ENCODE results near the gene SLC25A11.

SLC25A11 gene, protein sequence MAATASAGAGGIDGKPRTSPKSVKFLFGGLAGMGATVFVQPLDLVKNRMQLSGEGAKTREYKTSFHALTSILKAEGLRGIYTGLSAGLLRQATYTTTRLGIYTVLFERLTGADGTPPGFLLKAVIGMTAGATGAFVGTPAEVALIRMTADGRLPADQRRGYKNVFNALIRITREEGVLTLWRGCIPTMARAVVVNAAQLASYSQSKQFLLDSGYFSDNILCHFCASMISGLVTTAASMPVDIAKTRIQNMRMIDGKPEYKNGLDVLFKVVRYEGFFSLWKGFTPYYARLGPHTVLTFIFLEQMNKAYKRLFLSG

DNA sequence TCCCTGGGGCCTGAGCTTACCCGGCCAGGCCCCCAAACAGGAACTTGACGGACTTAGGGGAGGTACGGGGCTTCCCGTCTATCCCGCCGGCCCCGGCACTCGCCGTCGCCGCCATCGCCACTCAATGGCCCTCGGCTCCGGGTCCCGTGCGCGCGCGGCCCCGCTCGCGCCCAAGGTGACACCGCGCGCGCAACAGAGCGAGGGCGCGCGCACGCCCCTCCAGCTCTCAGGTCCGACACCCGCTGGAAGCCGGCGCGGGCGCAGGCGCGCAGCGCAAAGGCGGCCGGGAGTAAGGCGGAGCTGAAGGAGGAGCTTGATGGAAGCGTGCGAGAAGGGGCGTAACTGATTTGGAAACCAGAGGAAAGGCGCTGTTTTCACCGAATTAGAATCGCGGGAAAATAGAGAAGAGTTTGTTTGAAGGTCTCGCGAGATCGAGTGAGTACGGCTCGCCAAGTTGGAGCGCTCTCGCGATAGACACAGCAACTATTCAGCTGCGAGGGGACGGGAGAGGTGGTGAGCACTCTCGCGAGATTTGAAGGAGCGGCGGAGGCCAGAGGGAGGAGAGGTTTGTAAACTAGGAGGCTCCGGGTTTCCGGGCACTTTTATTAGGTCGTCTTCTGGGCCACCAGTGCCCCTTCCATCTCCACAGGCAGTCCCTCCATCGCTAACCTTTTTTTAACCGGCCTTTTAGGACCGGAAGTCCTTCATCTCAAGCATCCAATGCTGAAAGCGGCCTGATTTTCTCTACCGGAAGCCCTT lies at the start of gene SLC25A11, which contains the start of gene RNF167:
Gene SLC25A11, minus strand, starts transcription at position 251 of the 759 bp plus-strand sequence. Its CDS starts 136 bp downstream, at position 115.
Gene RNF167, plus strand, starts transcription at position 473 of the 759 bp plus-strand sequence. CDS start 642 bp downstream, outside the sequence.
- peak; percentile 99 for DNase-seq (ENCODE audit: low read depth, low spot score)

DNA sequence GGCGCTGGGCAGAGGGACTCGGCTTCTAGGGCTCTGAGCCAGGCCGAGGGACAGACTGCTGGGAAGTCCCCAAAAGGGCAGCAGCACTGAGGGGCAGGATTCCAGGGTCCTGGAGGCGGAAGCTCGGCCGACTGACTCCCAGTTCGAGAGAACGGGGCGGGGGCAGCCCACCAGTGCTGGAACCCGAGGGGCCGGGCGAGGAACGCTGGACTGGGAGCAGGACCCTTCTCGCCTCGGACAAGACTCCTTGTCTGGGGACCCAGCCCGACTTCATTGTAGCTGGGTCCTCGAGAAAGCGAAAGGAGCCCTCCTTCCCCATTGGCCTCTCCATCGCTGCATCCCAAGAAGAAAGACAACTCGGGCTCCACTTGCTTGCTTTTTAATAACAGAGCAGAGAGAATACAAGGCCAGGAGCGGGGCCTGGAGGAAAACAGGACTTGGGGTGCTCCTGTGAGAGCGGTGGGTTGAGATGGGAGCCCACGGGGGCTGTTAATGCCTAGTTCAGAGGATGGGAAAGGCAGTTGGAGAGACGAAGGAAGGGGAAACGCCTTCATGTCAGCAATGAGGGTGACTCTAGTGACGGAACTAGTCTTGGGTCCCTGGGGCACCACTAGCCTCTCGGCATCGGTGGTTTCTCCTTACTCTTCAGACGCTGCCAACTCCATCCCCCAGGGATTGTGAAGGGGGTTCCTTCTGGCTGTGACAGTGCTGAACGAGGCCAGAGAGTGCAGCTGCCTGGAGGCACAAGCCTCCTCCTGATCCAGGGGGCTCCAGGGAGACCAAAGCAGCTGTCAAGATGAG lies 48.1 kb upstream of the SLC25A11 start:
- peak; percentile 21 for DNase-seq (ENCODE audit: low read depth, low spot score)

DNA sequence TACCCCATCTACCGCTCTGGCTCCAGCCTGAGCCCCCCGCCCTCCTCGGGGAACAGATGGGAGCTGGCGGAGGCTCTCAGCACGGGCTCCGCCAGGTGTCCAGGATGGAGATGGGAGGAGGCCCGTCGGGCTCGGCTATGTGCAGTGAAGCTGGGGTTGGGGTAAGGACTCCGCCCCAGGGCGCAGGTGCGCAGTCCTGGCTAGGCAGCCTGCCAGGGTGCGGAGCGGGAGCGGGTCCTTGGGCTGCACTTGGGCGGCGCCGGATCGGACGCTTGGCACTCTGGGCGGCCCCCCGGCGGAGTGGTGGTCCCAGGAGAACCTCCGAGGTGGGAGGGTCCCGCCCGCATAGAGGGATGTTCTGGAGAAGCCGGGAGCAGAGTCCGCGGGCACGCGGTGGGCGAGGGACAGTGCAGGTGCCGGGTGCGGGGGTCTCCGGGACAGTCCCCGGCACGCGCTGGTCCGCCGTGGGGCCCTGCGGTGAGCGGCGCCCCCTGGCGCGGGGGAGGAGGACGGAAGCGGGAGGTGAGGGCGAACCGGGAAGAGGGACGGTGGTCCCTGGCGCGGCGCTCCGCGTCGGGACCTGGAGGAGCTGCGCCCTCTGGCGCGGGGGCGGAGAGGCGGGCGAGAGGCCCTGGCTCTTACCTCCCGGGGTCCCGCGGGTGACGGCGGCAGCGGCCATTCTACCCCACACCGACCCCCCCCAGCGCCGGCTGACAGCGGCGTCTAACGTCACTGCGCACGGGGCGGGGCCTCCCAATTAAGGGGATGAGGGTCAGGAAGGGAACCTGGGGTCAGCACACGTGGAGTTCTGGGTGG lies 47.3 kb upstream of the SLC25A11 start, which contains the start of gene CAMTA2:
Gene CAMTA2, minus strand, starts transcription at position 725 of the 816 bp plus-strand sequence. CDS start 1,453 bp downstream, outside the sequence.
- DNase-seq (ENCODE audit: low read depth, low spot score) = peak; percentile 87

DNA sequence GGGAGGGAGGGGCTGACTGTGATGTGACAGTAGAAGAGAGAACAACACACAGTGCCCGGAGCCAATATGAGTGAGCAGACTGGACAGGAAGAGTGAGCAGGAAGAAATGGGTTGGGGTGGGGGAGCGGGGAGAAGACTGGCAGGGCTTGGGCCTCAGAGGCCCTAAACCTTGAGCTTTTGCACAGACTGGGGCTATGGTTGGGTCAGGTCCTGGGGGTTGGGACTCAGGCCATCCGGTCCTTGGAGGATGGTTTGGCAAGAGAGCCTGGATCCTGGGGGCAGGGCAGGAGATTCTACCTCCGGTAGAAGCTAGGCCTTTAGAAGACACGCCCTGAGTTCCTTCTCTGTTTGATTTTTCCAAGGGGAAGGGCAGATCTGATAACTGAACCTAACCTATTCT lies 46.6 kb upstream of the SLC25A11 start:
- DNase-seq (ENCODE audit: low read depth, low spot score) = no peak

DNA sequence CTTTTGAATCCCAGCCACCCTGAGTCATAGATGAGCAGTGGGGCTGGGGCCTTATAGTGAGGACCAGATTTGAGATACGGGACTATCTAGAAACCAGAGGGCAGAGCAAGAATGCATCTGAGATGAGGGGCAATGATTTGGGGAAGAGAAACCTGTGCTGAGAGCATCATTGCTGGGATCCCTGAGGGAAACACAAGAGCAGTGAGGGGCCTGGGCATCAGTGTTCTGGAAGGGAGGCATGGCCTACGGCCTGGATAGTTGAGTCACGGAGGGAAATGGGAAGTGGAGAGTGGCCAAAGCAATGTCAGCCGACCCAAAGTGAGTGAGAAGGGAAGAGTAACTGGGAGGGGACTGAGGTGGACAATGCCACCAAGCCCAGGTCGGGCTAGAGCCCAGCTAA lies 42.5 kb upstream of the SLC25A11 start:
- DNase-seq (ENCODE audit: low read depth, low spot score) = no peak

DNA sequence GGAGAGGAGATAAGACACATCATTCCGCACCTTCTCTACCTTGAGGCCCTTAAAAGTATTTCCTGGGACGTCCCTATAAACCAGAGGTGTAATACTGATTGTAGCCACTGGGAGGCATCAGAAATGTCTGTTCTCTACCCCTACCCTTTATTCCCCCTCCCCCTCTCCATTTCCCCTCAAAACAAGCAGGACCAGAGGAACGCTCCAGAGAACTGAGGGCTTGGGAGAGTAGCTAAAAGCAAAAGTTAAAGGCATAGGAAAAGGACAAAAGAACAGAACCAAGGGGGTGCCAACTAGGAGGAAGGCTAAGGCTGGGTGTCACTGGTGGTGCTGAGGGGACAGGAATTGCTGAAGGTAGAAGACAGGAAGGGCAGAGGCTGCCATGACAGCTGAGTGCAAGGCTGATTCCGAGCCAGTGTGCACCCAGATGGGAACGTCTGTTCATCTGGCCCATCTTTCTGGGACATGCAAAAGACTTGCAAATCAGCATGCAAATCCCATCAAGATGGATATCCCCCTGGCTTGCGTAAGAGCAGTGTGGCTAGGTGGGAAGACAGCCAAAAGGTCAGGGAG lies 40.9 kb upstream of the SLC25A11 start:
- peak; percentile 78 for DNase-seq (ENCODE audit: low read depth, low spot score)

DNA sequence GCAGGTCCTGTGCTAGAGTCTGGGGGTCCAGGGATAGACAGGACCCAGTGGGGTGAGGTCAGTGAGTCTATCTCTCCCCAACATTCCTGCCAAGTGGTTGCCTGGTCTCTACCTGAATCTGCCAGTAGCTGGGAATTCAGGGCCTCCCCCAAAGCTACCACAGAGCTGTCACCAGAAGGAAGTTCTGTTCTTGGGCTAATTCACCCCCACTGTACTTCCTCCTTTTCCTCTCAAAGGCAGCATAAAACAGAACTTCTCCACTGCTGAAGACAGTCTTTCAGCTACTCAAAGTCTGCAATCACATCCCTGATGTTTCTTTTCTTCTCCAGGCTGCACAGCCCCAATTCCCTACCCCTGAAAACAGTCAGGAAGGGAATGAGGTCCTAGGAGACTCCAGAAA lies 38.9 kb upstream of the SLC25A11 start:
- DNase-seq (ENCODE audit: low read depth, low spot score) = no peak

DNA sequence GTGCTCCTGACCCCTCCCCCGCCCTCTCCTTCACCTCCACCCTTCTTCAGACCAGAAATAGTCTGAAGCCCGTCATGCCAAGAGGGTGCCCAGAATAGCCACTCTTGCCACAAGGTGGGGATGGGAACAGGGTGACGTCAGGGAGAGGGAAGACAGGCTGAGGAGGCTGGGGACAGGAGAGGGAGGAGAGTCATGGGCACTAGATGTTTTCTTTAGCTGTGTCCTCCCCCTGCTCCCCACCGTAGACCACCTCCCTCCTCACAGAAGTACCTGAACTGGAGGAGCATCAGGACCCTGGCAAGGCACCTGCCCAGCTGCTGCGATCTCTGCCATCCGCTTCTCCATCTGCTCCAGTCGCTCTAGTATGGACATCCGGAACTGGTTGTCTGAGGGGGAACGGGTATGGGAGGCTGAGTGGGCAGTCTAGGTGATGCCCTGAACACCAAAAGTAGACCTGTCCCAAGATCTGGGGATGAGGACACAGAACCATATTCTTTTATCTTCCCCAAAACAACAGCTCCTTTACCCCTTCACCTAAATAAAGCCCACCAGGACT lies 34.3 kb upstream of the SLC25A11 start:
- no peak for DNase-seq (ENCODE audit: low read depth, low spot score)

DNA sequence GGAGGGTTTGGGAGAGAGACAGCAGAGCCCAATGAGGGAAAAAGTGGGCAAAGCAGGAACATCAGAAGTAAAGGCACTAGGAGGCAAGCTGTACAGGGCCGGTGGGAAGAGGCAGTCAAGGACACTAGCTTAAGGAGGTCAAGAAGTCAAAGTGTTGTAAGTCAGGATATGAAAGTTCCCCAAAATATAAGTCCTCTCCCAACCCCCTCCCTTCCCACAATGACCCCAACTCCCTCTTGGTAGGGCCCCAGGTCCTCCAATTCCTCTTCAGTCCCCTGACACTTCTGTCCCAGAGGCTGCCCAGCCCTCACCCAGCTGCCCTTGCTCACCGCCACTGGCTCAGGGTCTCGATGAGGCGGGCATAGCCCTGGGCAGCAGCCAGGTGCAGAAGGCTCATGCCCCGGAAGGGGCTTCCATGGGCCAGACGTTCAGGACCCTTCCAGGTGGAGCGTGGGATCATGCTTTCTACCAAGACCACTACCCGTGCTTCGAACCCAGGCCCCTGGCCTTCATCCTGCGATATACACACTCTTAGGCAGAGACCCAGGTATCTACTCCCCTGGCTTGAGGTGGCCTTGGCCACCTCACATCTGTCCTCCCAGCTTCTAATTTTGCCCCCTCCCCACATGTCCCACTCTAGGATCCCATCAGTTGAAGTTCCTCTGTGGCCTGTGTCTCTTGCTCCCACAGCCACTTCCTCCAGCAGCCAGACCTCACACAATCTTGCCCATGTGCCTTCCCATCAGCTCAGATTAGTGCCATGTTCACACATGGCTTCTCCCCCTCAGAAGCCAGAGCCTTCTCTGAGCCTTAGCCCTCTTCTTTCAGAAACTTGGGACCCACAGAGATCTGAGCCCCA lies 33.6 kb upstream of the SLC25A11 start:
- no peak for DNase-seq (ENCODE audit: low read depth, low spot score)

DNA sequence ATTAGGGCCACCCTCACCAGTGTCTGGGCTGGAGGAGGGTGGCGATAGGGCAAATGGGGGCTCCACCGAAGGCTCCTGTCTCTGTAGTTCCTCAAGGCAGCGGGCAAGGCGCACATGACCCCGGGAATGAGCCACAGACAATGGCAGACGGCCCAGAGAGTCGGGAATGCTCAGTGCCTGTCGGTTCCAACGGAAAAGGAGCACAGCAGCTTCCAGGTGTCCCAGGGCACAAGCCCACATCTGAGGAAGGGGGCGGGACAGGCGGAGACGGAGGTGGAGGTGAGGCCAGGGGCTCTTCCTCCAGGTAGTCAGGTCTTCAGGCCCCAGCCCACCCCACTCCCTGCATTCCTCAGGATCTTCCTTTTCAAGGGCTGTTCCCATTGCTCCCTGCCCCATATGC lies 32.9 kb upstream of the SLC25A11 start:
- DNase-seq (ENCODE audit: low read depth, low spot score) = no peak

DNA sequence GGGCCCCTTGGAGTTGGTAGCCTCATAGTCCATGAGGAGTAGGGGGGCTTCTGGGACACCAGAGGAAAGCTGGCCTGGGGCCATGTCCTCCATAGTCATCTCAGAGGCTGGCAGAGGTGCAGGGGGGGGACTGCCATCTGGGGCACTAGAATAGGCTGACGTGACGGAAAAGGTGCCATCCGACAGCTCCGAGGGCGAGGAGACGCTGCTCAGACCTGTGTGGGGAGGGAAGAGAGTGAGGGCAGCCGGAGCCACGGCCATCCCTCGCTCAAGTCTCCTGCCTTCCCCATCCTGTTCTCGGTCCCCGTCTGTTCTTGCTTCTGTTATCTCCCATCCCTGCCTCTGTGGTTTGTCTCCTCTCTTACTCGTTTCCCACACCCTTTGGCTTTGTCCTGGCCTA lies 32.5 kb upstream of the SLC25A11 start:
- DNase-seq (ENCODE audit: low read depth, low spot score) = no peak

DNA sequence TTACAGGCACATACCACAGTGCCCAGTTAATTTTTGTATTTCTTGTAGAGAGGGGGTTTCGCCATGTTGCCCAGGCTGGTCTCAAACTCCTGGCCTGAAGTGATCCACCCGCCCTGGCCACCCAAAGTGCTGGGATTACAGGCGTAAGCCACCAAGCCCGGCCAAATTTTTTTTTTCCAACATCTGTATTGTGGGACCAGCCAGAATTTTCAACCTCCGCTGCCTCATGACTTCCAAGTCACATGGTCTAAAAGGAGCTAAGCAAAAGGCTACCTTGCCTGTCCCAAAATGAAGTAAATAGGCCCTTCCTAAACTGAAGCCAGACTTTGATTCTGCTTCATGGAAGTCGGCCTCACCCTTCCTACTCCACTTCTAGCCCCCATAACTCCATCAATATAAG lies 32.0 kb upstream of the SLC25A11 start:
- no peak for DNase-seq (ENCODE audit: low read depth, low spot score)

DNA sequence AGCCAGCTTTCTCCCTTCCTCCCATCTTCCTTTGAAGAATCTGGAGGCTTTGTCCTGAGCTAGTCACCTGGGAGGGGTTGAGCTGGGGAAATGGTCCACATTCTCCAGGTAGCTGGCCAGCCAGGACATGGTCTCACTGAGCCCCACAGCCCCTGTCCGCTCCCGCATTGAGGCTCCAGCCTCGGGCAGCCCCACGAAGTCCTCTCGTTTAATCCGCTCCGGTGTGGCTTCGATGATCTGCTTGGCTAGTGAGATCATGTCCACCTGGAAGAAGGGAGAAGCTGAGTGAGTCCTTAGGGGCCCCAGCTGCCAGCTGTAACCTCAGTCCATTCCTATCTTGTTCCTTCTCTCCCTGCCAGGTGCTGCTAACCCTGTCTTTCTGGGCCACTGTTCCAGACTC lies 30.4 kb upstream of the SLC25A11 start:
- no peak for DNase-seq (ENCODE audit: low read depth, low spot score)

DNA sequence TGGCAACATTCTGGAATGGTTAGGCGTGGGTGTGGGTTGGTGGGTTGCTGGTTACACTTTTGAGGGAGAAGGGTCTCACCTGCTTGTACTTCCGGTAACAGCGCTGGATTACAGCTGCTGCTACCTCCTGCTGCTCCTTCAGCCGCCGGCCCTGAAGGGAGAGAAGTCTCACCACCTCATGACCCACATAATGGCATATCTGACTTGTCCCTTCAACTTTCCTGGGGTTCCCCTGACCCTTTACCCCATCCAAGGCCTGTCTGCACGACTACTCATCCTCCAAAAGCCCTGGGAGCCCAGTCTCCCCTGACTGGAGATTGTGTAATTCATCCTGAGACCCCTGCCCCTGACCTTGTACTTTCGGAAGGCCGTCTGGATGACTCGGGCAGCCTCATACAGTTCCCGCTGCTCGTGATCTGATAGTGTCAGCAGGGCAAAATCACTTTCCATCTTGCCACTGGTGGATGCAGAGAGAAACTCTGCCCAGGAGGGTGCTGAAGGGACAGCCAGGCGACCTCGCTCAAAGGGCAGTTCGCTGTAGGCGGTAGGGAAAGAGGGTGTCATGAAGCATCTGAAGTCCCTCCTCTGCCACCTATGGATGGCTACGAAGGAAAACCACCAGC lies 29.8 kb upstream of the SLC25A11 start:
- DNase-seq (ENCODE audit: low read depth, low spot score) = peak; percentile 46

DNA sequence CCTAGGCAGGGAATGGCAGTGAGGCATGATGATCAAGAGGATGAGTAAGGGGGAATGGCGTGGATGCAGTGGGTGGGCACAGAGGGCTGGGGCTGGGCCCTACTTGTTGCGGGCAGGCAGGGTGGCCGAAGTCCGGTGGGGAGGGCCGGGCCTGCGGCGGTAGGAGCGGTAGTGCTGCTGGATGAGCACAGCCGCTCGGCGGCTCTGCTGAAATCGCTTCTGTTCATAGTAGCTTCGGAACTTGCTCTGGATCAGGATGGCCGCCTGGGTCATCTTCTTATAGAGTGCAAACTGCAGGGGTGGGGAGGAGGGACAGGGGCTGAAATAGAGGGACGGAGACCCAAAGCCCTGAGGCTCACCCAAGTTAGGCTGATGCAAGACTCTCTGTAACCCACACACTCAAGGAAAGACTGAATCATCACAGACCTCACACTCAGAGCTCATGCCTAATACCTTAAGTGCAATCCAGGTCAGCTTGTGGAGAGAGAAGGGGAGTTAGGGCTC lies 29.3 kb upstream of the SLC25A11 start:
- DNase-seq (ENCODE audit: low read depth, low spot score) = peak; percentile 89

DNA sequence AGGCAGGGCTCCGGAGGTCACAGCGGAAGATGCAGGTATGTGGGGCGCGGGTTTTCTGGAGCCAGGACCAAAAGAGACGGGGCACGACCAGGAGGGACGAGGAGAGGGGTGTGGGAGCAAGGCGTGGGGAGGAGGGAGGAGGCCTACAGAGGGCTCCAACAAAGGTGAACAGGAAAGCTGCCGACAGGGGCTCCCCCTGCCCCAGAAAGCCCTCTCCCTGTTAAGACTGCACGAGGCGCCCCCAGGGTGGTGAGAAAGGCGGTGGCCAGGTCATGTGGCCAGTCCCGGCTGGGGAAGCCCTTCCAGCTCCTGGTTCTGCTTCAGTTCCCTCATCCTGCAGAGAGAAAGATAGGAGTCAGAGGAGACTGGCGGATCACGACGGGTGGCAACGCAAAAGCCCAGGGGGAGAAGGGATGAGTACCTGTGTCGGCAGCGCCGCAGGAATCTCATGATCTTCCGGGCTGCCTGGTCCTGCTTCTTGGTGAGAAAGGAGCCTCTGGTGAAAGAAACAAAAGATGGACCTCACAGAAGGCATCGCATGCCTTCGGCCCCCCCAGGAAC lies 28.7 kb upstream of the SLC25A11 start:
- DNase-seq (ENCODE audit: low read depth, low spot score) = peak; percentile 75

DNA sequence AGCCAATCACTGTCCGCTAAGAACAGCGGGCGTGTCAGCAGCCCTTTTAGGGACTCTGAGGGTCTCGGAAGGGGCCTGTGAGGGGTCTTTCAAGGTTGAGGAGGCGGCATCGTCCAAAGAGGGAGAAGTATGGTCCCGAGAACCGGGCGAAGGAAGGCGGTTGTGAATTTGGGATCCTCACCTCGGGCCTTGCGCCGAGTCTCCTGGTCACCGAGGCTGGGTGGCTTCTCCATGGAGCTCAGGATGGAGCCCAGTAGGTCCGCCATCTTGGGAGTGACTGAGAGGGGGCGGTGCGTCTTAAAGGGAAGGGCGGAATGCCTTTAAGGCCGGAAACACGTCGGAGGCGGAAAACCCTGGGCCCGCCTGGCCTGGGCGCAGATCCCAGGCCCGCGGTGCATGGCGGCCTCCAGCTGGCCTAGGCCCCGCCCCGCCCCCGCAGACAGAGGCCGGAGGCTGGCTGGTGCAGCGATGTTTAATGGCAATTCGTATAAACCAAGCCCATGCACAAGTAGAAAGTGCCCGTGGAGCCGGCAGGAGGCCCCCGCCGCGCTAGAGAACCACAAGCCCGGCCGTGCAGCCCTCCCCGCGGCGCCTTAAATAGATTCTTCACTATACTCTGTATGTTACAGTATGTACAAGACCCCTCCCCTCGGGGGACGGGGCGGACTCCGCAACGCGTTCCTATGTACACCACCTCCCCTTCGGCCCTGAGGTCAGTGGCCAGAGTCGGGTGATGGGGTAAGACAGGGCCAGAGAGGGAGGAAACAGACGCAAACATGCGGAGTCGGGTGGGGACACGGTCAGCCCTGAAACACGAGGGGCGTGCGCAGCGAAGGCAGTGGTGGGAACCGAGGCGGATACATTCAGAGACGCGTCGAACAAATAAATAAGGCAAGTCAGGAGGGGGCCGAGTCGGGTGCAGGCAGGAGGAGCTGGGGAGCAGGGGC lies 28.0 kb upstream of the SLC25A11 start, which contains the start of gene SPAG7:
Gene SPAG7, minus strand, starts transcription at position 279 of the 947 bp plus-strand sequence. Its CDS starts 13 bp downstream, at position 266.
- DNase-seq (ENCODE audit: low read depth, low spot score) = peak; percentile 99

Data from astrocyte of the hippocampus (primary cell).